Right lobe of liver (tissue), 6 donors: Measurements from ENCODE around the gene CD81. TPM values are rescaled to one million over a fixed set of nuclear protein-coding genes. Genes with fewer than 3 reads are reported as not detected.

Experiments used
- ATAC-seq, 4 donors: fragments of 200-7000 bp; cut with Tn5 transposase; one replicate each; pipeline ENCODE4 v1.9.1; 2020; ENCODE audit warnings: mild to moderate bottlenecking in 4 of 4, moderate library complexity in 4 of 4
- DNase-seq, 3 donors: peaks; one replicate each; pipeline ENCODE4 v3.0.0-alpha.2; 2020
- H3K27ac ChIP-seq, 3 donors: fragments of 200-600 bp; one replicate each; pipeline ENCODE4 v1.8.0; 2022
- H3K27me3 ChIP-seq, 2 donors: fragments of 200-600 bp; one replicate each; pipeline ENCODE4 v1.8.0; 2022
- H3K36me3 ChIP-seq, 4 donors: fragments of 200-600 bp; sonication (generic) in 1 of 4; one replicate each; pipeline versions ENCODE4 v1.5.1 to v1.8.0; 2017 to 2022; ENCODE audit warnings: control low read depth in 1 of 4
- H3K4me1 ChIP-seq, 4 donors: fragments of 200-600 bp; sonication (generic) in 1 of 4; one replicate each; pipeline versions ENCODE4 v1.5.1 to v1.8.0; 2017 to 2022; ENCODE audit warnings: control low read depth in 1 of 4
- H3K4me3 ChIP-seq, 3 donors: fragments of 200-600 bp; one replicate each; pipeline ENCODE4 v1.8.0; 2022
- H3K9me3 ChIP-seq, 4 donors: fragments of 200-600 bp; sonication (generic) in 1 of 4; one replicate each; pipeline versions ENCODE4 v1.5.1 to v1.8.0; 2017 to 2022; ENCODE audit warnings: control low read depth in 1 of 4
- CTCF ChIP-seq, 4 donors: fragments of 200-600 bp in 3 of 4; fragments of 450-650 bp in 1 of 4; IDR thresholded peaks; one replicate each; pipeline versions ENCODE4 v1.5.1 to v1.8.0; 2016 to 2022; ENCODE audit warnings: antibody characterized with exemption in 4 of 4, mild to moderate bottlenecking in 2 of 4
- POLR2A ChIP-seq: fragments of 450-650 bp; IDR thresholded peaks from one replicate; pipeline ENCODE4 v1.6.1; 2017; ENCODE audit warnings: antibody characterized with exemption, mild to moderate bottlenecking
- WGBS: methylation state at CpG from one replicate; pipeline ENCODE4 v1.1.6; 2018; ENCODE audit warnings: low coverage, low lambda C conversion rate; ENCODE audit not compliant: insufficient coverage; ENCODE audit errors: missing lambda C conversion rate; 5-methylcytosine and 5-hydroxymethylcytosine counted together
- intact Hi-C, 2 donors: fragments of 100-400 bp; cut with DNase I; formaldehyde crosslinking; loops; one replicate each; pipeline versions ENCODE4 v1.11.2 to v1.14.1; 2022
- total RNA-seq, 6 experiments: library from RNA; depleted of rRNA in 2 of 6; stranded (reverse); fragments of >200 nt in 2 of 6; fragmentation: NEBNext Ultra II Directional in 3 of 6; extraction: Animal tissue kit (Norgen Biotek cat#: 25700) in 3 of 6; gene quantifications; one replicate each; pipeline versions ENCODE4 v1.1.0 to v1.2.4, GENCODE V29; 2016 to 2023
- donor health status: DM: no; HTN: yes; CAD: no.
- donor health status: DM: no; HTN: no; CAD: no.
- donor health status: DM: no; HTN: no; CAD: no.
- donor health status: DM: no; HTN: yes; CAD: no.
- donor health status: DM: no; HTN: yes; CAD: no.

The CD81 gene
- total RNA-seq, 6 experiments from 2014 or later, result 433 to 721 (median 528) TPM

- H3K27me3 ChIP-seq, result no peaks in the 10 kb centered on the region
- no peak for DNase-seq
- 38% methylated on average over 4 of the region's 28 CpGs for WGBS
- H3K4me1 ChIP-seq, result no peaks in the 10 kb centered on the region
- H3K27ac ChIP-seq, result no peak overlapping the region
- TF ChIP-seq CTCF (IDR thresholded peaks at IDR 0.05) (no peak), POLR2A (no peak)
- H3K36me3 ChIP-seq, result no peaks in the 10 kb centered on the region
- no peaks in the 10 kb centered on the region for H3K9me3 ChIP-seq
- ATAC-seq, result no peak
- intact Hi-C loops, result loop anchor here in 1 of 2 donors (5.0 kb wide), 1 partner anchor 228 kb away; no protein-coding TSS in a partner anchor
- H3K4me3 ChIP-seq, result no peak overlapping the region
These were observed 47.8 kb downstream of the CD81 start for GRCh38 chr11:2424811-2425495.

GRCh38 chr11:2425506-2425905 lies 48.4 kb downstream of the CD81 start:
- Histone ChIP-seq H3K4me1 (no peaks in the 10 kb centered on the region), H3K27me3 (no peaks in the 10 kb centered on the region), H3K27ac (no peak overlapping the region), H3K36me3 (no peaks in the 10 kb centered on the region), H3K4me3 (no peak overlapping the region), H3K9me3 (no peaks in the 10 kb centered on the region)
- TF ChIP-seq POLR2A, result no peak
- no peak for TF ChIP-seq CTCF (IDR thresholded peaks at IDR 0.05)
- no CpG with 5 or more reads among the region's 8 CpGs for WGBS
- DNase-seq (no peak), ATAC-seq (no peak)
- intact Hi-C loops, result no loop called here

- no peak for DNase-seq
- no peak for TF ChIP-seq POLR2A
- no peak for TF ChIP-seq CTCF (IDR thresholded peaks at IDR 0.05)
- ATAC-seq, result no peak
- Histone ChIP-seq H3K9me3 (no peaks in the 10 kb centered on the region), H3K36me3 (no peaks in the 10 kb centered on the region), H3K27me3 (no peaks in the 10 kb centered on the region), H3K4me3 (no peak overlapping the region), H3K4me1 (no peaks in the 10 kb centered on the region), H3K27ac (no peak overlapping the region)
- WGBS, result no CpG with 5 or more reads among the region's 13 CpGs
- intact Hi-C loops, result no loop called here
These were observed 49.1 kb downstream of the CD81 start for GRCh38 chr11:2426221-2426620.

- no peaks in the 10 kb centered on the region for H3K27me3 ChIP-seq
- TF ChIP-seq POLR2A (no peak), CTCF (IDR thresholded peaks at IDR 0.05) (no peak)
- no peaks in the 10 kb centered on the region for H3K4me1 ChIP-seq
- H3K27ac ChIP-seq, result no peak overlapping the region
- intact Hi-C loops, result no loop called here
- no peak for ATAC-seq
- H3K36me3 ChIP-seq, result no peaks in the 10 kb centered on the region
- 50% methylated on average over 4 of the region's 14 CpGs for WGBS
- H3K9me3 ChIP-seq, result no peaks in the 10 kb centered on the region
- DNase-seq, result no peak
- no peak overlapping the region for H3K4me3 ChIP-seq
These were observed 49.9 kb downstream of the CD81 start for GRCh38 chr11:2426826-2427521.
